NOMO-1 treated with dmso at 0.1 percent for 144 hours (cell line): Measurements from ENCODE around the gene EGFL6.
A peak's percentile ranks its signal among the peaks of the same experiment; 100 is the strongest.
"Not testable (repeated sequence)": the region's sequence is repeated elsewhere in the genome, so short reads cannot be mapped to it uniquely, and the experiment has no call there.

Experiments used
- DNase-seq: peaks from one replicate; lab custom pipeline; 2025; ENCODE audit not compliant: unreplicated experiment; lab: John Stamatoyannopoulos, UW

EGFL6 gene

GRCh38 chrX:13652287-13652793 is 82.9 kb downstream of the EGFL6 start:
- no peak for DNase-seq

DNA sequence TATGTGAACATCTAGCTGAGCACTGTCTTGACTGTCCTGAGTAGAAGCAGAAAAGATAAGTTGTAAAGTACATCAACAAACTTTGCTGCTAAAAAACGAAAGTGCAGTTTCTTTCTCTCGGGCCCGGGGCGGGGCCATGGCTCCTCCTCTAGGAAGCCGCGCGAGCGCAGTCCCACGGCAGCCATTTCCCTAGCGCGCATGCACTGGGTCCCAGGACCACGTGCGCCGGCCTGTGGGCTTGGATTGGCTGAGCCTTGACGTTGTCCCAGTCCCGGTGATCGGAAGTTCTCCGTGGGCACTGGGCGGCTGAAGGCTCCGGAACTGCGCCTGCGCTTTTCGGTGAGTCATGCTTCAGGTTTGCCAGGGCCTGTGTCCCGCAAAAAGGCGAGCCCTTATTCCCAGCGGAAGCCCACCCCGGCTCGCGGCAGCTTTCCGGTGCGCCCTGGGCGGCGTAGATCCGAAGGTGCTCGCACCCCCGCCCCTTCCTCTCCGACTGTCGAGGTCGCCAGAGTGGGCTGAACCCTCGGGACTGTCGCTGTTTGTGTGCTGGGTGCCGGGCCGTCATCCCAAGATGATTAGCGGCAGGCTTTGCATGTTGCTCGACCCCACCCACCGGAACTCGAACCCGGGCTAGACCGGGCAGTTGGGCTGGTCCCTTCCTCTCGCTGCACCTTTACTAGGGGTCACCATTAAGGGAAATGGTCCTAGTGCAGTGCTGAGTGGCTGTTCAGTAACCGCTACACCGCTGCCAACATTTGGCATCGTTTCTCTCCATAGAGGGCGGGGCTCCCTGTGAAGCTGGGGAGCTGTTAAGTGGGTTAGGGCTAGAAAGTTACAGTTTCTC is 83.7 kb downstream of the EGFL6 start, which contains the start of gene TCEANC:
TSS of gene TCEANC (plus strand) at position 292 of the 844 bp plus-strand sequence. CDS start 9,368 bp downstream, outside the sequence.
- peak; percentile 97 for DNase-seq

DNA sequence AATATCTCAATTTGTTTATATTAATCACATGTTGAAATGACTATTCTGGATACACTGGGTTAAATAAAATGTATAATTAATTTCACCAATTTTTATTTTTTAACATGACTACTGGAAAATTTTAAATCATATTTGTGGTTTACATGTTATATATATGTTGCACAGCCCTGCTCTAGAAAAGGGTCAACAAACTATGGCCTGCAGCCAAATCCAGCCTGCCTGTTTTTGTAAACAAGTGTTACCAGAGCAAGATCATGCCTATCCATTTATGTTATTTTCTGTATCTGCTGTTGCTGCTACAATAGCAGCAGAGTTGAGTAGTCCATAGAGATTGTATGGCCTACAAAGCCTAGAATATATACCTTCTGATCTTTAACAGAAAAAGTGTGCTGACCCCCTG is 84.7 kb downstream of the EGFL6 start:
- no peak for DNase-seq

DNA sequence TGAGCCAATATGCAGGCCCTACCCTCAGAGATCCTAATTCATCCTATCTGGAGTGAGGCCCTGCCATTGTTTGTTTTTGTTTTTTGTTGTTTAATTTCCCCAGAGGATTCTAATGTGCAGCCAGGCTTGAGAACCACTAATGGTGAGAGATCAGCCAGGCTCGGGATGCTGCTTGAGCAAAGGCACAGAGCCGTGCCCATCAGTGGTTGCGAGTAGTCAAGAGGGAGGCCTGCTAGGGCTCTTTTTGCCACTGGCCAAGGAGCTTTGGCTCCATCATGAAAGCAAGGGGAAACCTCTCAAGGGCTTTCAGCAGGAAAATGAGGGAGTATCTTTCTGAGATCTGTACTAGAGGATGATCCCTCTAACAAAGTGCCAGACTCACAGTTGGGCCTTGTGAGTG is 86.3 kb downstream of the EGFL6 start:
- no peak for DNase-seq

DNA sequence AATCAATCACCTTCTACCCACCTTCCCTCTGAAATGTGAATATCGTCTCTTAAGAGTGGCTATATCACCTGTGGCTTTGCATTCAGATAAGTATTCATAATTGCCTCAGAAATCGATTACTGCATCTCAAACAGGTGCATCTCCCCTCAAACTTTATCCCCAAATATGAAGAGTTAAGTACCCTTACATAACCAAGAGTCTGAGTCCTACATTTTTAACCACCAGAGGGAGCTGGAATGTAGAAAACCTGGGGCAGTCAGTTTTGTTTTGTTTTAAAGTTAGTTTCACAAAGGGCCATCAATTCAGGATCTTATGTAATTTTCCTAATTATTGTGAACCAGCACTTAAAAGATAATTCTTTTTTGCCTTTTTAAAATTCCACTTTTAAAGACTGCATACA is 89.2 kb downstream of the EGFL6 start:
- DNase-seq = peak; percentile 16

GRCh38 chrX:13659063-13659462 is 89.7 kb downstream of the EGFL6 start:
- peak; percentile 85 for DNase-seq

DNA sequence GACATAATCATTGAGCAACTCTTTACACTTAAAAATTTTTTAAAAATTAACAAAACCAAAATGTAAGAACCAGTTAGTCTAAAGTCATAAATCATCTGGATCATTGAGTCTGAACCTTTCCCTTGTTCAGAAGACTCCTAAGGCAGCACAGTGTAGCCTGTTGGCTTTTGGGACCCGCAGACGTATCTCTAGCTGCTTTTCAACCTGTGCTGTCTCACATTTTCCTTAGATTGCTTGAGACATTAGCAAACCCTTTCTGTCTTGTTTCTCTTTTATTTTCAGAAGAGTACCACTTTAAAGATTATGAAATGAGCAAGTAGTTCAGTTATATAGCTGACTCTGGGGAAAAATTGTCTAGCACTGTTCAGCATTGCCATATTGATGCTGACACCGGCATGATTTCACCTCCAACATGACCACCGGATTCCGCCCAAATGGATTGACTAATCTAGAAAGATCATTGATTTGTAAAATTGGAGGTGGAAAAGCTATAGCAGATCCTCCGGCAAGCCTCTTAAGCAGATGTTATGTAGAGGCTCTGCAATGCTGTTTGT is 92.4 kb downstream of the EGFL6 start:
- no peak for DNase-seq

GRCh38 chrX:13662355-13662791 is 93.0 kb downstream of the EGFL6 start:
- DNase-seq = no peak

GRCh38 chrX:13664020-13664419 is 94.6 kb downstream of the EGFL6 start:
- DNase-seq = no peak

DNA sequence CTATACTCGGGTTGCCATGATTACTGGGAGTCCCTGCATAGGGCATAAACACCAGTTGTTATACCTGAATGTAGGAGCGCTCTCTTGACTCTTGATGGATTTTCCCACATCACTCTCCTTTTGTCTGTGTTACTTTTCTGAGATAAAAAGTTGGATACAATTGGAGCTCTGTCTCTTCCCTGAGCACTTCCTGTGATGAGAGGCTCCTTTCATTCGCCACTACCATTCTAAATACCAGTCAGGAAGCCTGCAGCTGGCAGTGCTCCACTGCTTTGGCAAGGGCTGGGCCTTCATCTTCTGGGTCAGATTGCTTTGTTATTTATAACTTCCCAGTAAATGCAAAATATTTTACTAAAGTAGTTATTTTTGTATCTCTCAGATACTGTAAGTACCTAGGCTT is 97.4 kb downstream of the EGFL6 start:
- no peak for DNase-seq

DNA sequence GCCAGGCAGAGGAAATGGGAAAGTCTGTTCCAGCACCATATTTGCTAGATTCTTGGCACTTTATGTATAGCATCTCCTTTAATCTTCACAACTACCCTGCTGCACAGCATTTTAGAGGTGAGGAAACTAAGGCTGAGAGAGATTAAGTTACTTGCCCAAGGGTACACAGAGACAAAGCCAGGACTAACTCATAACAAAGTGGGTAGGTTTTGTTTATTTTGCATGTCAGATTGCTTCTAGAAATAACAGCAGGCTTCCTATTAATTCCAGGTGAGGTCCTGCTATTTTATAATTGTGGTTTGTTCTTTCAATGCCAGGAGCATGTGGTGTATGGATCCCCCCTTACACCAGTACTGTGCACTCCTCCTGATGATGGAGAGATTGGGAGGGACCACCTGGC is 98.5 kb downstream of the EGFL6 start:
- no peak for DNase-seq

GRCh38 chrX:13669246-13669737 is 99.9 kb downstream of the EGFL6 start:
- peak; percentile 64 for DNase-seq

GRCh38 chrX:13669755-13670154 is 100.4 kb downstream of the EGFL6 start:
- not testable (repeated sequence) for DNase-seq

GRCh38 chrX:13670197-13670596 is 100.8 kb downstream of the EGFL6 start:
- no peak for DNase-seq

DNA sequence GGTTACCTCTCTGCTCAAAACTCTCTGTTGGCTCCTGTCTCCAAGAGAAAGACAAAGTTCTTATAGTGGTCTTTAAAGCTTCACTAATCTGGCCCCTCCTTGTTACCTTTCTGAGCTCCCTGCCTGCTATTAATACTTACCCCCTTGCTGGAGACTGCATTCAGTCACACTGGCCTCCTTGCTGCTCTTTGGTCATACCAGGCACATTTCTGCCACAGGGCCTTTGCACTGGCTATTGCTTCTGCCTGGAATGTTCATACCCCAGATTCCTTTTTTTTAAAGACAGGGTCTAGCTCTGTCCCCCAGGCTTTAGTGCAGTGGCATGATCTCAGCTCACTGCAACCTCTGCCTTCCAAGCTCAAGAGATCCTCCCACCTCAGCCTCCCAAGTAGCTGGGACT is 103.6 kb downstream of the EGFL6 start:
- DNase-seq = no peak

DNA sequence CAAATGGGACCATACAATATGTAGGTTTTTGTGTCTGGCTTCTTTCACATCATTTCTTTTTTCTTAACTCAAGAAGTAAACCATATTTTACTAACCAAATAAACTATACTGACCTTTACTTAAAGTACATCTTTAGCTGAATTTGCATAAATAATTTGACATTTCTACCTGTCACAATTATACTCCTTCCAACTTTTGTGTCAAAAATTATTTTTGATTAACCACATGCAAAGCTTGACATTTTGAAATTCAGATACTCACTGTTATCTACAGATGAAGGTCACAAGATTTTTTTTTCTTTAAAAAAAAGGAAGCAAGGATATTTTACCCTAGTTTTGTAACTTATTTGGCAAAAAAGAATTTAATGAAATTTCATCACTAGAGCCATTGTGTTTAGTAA is 107.5 kb downstream of the EGFL6 start:
- no peak for DNase-seq

DNA sequence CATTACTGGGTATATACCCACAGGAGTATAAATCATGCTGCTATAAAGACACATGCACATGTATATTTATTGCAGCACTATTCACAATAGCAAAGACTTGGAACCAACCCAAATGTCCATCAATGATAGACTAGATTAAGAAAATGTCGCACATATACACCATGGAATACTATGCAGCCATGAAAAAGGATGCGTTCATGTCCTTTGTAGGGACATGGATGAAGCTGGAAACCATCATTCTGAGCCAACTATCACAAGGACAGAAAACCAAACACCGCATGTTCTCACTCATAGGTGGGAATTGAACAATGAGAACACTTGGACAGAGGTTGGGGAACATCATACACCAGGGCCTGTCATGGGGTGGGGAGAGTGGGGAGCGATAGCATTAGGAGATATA is 110.3 kb downstream of the EGFL6 start:
- not testable (repeated sequence) for DNase-seq

DNA sequence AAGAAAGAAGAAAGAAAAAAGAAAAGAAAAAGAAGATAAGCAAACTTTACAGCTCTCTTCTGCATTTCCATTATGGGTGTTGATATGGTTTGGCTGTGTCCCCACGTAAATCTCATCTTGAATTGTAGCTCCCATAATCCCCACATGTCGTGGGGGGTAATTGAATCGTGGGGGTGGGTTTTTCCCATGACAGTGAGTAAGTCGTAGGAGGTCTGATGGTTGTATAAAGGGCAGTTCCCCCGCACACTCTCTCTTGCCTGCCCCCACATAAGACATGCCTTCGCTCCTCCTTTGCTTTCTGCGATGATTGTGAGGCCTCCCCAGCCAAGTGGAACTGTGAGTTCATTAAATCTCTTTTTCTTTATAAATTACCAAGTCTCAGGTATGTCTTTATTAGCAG is 112.2 kb downstream of the EGFL6 start:
- no peak for DNase-seq
